K562 (cell line): ENCODE data around the gene CPA3. TPM values are rescaled to one million over a fixed set of nuclear protein-coding genes. Genes with fewer than 3 reads are reported as not detected.

Experiments
- ATF1 ChIP-seq, 2 experiments: fragments of 450-650 bp in 1 of 2; IDR thresholded peaks; 2 replicates each; pipeline ENCODE4 v1.6.1; 2016; ENCODE audit warnings: missing compliant biosample characterization in 1 of 2, missing genetic modification characterization in 1 of 2
- ATF3 ChIP-seq, 2 experiments: fragments of 450-650 bp in 1 of 2; sonication (generic) in 1 of 2; formaldehyde crosslinking in 1 of 2; IDR thresholded peaks in 1 of 2; conservative IDR thresholded peaks in 1 of 2; 2 replicates each; pipeline versions ENCODE4 v1.6.1 to v1.8.1; 2016 to 2023; ENCODE audit warnings: mild to moderate bottlenecking in 2 of 2, moderate library complexity in 2 of 2, inconsistent platforms in 1 of 2, missing genetic modification reagents in 1 of 2
- C11orf30 ChIP-seq: fragments of 450-650 bp; IDR thresholded peaks from 2 replicates; pipeline ENCODE4 v1.6.1; 2016; ENCODE audit warnings: low read depth, mild to moderate bottlenecking
- CBX1 ChIP-seq: sonication (generic); IDR thresholded peaks from 2 replicates; pipeline ENCODE4 v1.6.1; 2016; ENCODE audit warnings: antibody characterized with exemption, low read depth, mild to moderate bottlenecking
- FOXK1 ChIP-seq: sonication (generic); formaldehyde crosslinking; IDR thresholded peaks from 2 replicates; pipeline ENCODE4 v1.8.0; 2022; ENCODE audit warnings: missing genetic modification reagents, mild to moderate bottlenecking, borderline replicate concordance
- MTA2 ChIP-seq: fragments of 450-650 bp; IDR thresholded peaks from 2 replicates; pipeline ENCODE4 v1.6.1; 2016; ENCODE audit warnings: low read depth
- PRPF4 ChIP-seq: fragments of 200-400 bp; formaldehyde crosslinking; IDR thresholded peaks from one replicate; pipeline ENCODE4 v1.6.1; 2017; ENCODE audit warnings: low read length, low read depth, mild to moderate bottlenecking; ENCODE audit not compliant: insufficient read depth, poor library complexity, severe bottlenecking
- RUNX1 ChIP-seq: sonication (generic); IDR thresholded peaks from 2 replicates; pipeline ENCODE4 v1.6.1; 2016; ENCODE audit warnings: antibody characterized with exemption, low read depth
- SMC3 ChIP-seq: conservative IDR thresholded peaks from 2 replicates; pipeline ENCODE4 v1.6.1; 2011; ENCODE audit warnings: low read depth, low read length, improper control_type of control experiment; ENCODE audit not compliant: insufficient read depth
- ZNF146 ChIP-seq: IDR thresholded peaks from one replicate; pipeline ENCODE4 v1.6.1; 2018; ENCODE audit warnings: missing compliant biosample characterization; ENCODE audit not compliant: unreplicated experiment
- ZNF277 ChIP-seq: fragments of 250-450 bp; sonication (Bioruptor Pico); IDR thresholded peaks from 2 replicates; pipeline ENCODE4 v1.8.0; 2022; ENCODE audit warnings: inconsistent platforms, mild to moderate bottlenecking, moderate library complexity, borderline replicate concordance
- polyA plus RNA-seq, 8 experiments: library from polyadenylated mRNA; depleted of rRNA in 4 of 8; stranded (reverse) in 5 of 8; unstranded in 3 of 8; fragments of >200 nt; fragmentation: Nextera tagmentation in 2 of 8; fragmentation: Illumina TruSeq in 1 of 8; extraction: Ambion mirVana in 2 of 8; extraction: Trizol in 1 of 8; gene quantifications; 2 replicates each; pipeline versions ENCODE4 v1.2.1 to v1.2.3, GENCODE V29; 2011 to 2014; ENCODE audit warnings: inconsistent platforms in 1 of 8, missing spikeins in 1 of 8
- total RNA-seq, 7 experiments: library from RNA; depleted of rRNA in 6 of 7; stranded (reverse); fragments of >200 nt in 6 of 7; fragmentation: Illumina TruSeq in 2 of 7; extraction: Trizol in 2 of 7; gene quantifications; 2 replicates each; pipeline versions ENCODE4 v1.2.1 to v1.2.3, GENCODE V29; 2011 to 2021; ENCODE audit warnings: low replicate concordance in 1 of 7
- TF ChIP-seq, protein P1 (sequence below), 2 experiments: fragments of 450-650 bp; formaldehyde crosslinking in 1 of 2; IDR thresholded peaks; 2 replicates each; pipeline versions ENCODE4 v1.4.0 to v1.6.1; 2014 to 2020; ENCODE audit warnings: mild to moderate bottlenecking in 2 of 2, borderline replicate concordance in 1 of 2, low read depth in 1 of 2

CPA3 gene
- total and polyA plus RNA-seq, 9 of the 15 experiments (the other 6 are each of a cell fraction or from before 2014, with no cell fraction given) = not detected

- TF ChIP-seq, protein P1, sequence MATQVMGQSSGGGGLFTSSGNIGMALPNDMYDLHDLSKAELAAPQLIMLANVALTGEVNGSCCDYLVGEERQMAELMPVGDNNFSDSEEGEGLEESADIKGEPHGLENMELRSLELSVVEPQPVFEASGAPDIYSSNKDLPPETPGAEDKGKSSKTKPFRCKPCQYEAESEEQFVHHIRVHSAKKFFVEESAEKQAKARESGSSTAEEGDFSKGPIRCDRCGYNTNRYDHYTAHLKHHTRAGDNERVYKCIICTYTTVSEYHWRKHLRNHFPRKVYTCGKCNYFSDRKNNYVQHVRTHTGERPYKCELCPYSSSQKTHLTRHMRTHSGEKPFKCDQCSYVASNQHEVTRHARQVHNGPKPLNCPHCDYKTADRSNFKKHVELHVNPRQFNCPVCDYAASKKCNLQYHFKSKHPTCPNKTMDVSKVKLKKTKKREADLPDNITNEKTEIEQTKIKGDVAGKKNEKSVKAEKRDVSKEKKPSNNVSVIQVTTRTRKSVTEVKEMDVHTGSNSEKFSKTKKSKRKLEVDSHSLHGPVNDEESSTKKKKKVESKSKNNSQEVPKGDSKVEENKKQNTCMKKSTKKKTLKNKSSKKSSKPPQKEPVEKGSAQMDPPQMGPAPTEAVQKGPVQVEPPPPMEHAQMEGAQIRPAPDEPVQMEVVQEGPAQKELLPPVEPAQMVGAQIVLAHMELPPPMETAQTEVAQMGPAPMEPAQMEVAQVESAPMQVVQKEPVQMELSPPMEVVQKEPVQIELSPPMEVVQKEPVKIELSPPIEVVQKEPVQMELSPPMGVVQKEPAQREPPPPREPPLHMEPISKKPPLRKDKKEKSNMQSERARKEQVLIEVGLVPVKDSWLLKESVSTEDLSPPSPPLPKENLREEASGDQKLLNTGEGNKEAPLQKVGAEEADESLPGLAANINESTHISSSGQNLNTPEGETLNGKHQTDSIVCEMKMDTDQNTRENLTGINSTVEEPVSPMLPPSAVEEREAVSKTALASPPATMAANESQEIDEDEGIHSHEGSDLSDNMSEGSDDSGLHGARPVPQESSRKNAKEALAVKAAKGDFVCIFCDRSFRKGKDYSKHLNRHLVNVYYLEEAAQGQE (IDR thresholded peaks at IDR 0.05; ENCODE audit: borderline replicate concordance) = peak; percentile 65; the same call in 1 of the 2 replicates
- TF ChIP-seq, protein P1 (CRISPR knock-in tag; IDR thresholded peaks at IDR 0.05; ENCODE audit: low read depth) = no peak
- TF ChIP-seq C11orf30 (peak; percentile 84), ZNF146 (CRISPR knock-in tag) (no peak), CBX1 (no peak), ZNF277 (CRISPR knock-in tag) (no peak), SMC3 (peak; percentile 55; the same call in 1 of the 2 replicates), PRPF4 (no peak), ATF3 (IDR thresholded peaks at IDR 0.05) (peak; percentile 95), ATF3 (CRISPR knock-in tag; conservative IDR thresholded peaks at IDR 0.05) (peak; percentile 51; the same call in 1 of the 2 replicates), ATF1 (CRISPR knock-in tag; IDR thresholded peaks at IDR 0.05) (no peak), ATF1 (tag; IDR thresholded peaks at IDR 0.05) (peak; percentile 66), FOXK1 (CRISPR knock-in tag) (no peak), MTA2 (no peak), RUNX1 (no peak)
These were observed 78.6 kb downstream of the CPA3 start (continued) for GRCh38 chr3:148943506-148944205.
